Adrenal gland (tissue), 5 donors: ENCODE results near the gene S1PR2.

Experiments used
- POLR2A ChIP-seq, 2 donors: fragments of 450-650 bp; IDR thresholded peaks; one replicate each; pipeline ENCODE4 v1.6.1; 2017; ENCODE audit warnings: antibody characterized with exemption in 2 of 2, mild to moderate bottlenecking in 2 of 2, moderate library complexity in 1 of 2
- TF ChIP-seq, protein P1 (sequence below), 6 experiments: fragments of 450-650 bp in 4 of 6; fragments of 200-600 bp in 2 of 6; sonication (generic) in 1 of 6; IDR thresholded peaks; 1 replicate in 5 of 6; 2 replicates in 1 of 6; pipeline versions ENCODE4 v1.5.1 to v1.8.0; 2016 to 2021; ENCODE audit warnings: antibody characterized with exemption in 6 of 6, mild to moderate bottlenecking in 2 of 6, moderate library complexity in 1 of 6
- donor health status: DM: no; HTN: no; CAD: no.

DNA sequence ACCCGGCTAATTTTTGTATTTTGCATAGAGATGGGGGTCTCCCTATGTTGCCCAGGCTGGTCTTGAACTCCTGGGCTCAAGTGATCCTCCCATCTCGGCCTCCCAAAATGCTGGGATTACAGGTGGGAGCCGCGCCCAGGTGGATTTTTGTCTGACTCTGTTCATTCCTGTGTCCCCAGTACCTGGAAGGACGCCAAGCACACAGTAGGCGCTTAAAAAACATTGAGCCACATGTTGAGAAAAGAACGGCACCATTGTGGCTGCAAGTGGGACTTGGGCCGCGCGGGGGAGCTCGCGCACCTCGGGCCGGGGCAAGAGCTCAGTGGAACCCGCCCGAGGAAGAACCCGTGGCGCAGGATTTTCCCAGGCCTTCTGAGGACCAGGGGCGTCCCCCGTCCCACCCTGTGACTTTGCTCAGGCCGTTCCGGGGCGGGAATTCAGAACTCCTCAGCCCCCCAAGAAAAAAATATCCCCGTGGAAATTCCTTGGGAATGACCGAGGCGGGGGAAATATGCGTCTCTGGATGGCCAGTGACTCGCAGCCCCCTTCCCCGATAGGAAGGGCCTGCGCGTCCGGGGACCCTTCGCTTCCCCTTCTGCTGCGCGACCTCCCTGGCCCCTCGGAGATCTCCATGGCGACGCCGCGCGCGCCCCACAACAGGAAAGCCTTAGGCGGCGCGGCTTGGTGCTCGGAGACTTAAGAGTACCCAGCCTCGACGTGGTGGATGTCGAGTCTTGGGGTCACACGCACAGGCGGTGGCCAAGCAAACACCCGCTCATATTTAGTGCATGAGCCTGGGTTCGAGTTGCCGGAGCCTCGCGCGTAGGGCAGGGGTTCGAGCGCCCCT lies 38.4 kb upstream of the S1PR2 start:
- TF ChIP-seq, protein P1, sequence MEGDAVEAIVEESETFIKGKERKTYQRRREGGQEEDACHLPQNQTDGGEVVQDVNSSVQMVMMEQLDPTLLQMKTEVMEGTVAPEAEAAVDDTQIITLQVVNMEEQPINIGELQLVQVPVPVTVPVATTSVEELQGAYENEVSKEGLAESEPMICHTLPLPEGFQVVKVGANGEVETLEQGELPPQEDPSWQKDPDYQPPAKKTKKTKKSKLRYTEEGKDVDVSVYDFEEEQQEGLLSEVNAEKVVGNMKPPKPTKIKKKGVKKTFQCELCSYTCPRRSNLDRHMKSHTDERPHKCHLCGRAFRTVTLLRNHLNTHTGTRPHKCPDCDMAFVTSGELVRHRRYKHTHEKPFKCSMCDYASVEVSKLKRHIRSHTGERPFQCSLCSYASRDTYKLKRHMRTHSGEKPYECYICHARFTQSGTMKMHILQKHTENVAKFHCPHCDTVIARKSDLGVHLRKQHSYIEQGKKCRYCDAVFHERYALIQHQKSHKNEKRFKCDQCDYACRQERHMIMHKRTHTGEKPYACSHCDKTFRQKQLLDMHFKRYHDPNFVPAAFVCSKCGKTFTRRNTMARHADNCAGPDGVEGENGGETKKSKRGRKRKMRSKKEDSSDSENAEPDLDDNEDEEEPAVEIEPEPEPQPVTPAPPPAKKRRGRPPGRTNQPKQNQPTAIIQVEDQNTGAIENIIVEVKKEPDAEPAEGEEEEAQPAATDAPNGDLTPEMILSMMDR (IDR thresholded peaks at IDR 0.05) = peak; percentile 89 to 95 (median 92)
- no peak for TF ChIP-seq POLR2A (IDR thresholded peaks at IDR 0.05)
